ENCODE data around the gene MRPL14.
"Not testable (repeated sequence)": the region's sequence is repeated elsewhere in the genome, so short reads cannot be mapped to it uniquely, and the experiment has no call there.

MRPL14 gene

GRCh38 chr6:44096612-44097011 lies 30.6 kb downstream of the MRPL14 start:
- DNase-seq: peak; percentile 73

GRCh38 chr6:44095243-44095623 lies 32.0 kb downstream of the MRPL14 start:
- DNase-seq: not testable (repeated sequence)

GRCh38 chr6:44094403-44095242 lies 32.6 kb downstream of the MRPL14 start:
- DNase-seq: no peak

GRCh38 chr6:44093750-44094402 lies 33.4 kb downstream of the MRPL14 start:
- no peak for DNase-seq

- DNase-seq: no peak
Measured at GRCh38 chr6:44093066-44093465, 34.2 kb downstream of the MRPL14 start.

- no peak for DNase-seq
Measured at GRCh38 chr6:44091981-44092884, 35.0 kb downstream of the MRPL14 start.

- DNase-seq: not testable (repeated sequence)
Measured at GRCh38 chr6:44091356-44091755, 35.9 kb downstream of the MRPL14 start.

- no peak for DNase-seq
Measured at GRCh38 chr6:44090465-44090864, 36.8 kb downstream of the MRPL14 start.

GRCh38 chr6:44088827-44089590 lies 38.2 kb downstream of the MRPL14 start:
- no peak for DNase-seq

GRCh38 chr6:44087623-44088022 lies 39.6 kb downstream of the MRPL14 start:
- DNase-seq: no peak

GRCh38 chr6:44086931-44087574 lies 40.2 kb downstream of the MRPL14 start:
- no peak for DNase-seq

- no peak for DNase-seq
Measured at GRCh38 chr6:44085219-44085618, 42.0 kb downstream of the MRPL14 start.

- no peak for DNase-seq
Measured at GRCh38 chr6:44084231-44085014, 42.8 kb downstream of the MRPL14 start.

GRCh38 chr6:44082872-44083321 lies 44.4 kb downstream of the MRPL14 start:
- DNase-seq: no peak

- DNase-seq: no peak
Measured at GRCh38 chr6:44081753-44082152, 45.5 kb downstream of the MRPL14 start.

GRCh38 chr6:44080561-44081521 lies 46.4 kb downstream of the MRPL14 start:
- no peak for DNase-seq

- no peak for DNase-seq
Measured at GRCh38 chr6:44079672-44080071, 47.6 kb downstream of the MRPL14 start.

GRCh38 chr6:44078827-44079671 lies 48.2 kb downstream of the MRPL14 start:
- DNase-seq: no peak

Measured in stimulated activated naive CD4-positive, alpha-beta T cell treated with Interleukin-2 at 50 U/mL for 16 hours (primary cell).